Limb (tissue), 2 donors: ENCODE measurements around the gene ARHGAP25.
A peak's percentile ranks its signal among the peaks of the same experiment; 100 is the strongest.

ENCODE experiments used
- DNase-seq, 2 donors: peaks; one replicate each; pipeline ENCODE4 v3.0.0-alpha.2; 2016; ENCODE audit errors: extremely low spot score in 2 of 2

ARHGAP25 gene

GRCh38 chr2:68734688-68735525 lies at the start of gene ARHGAP25:
TSS of gene ARHGAP25 (plus strand) at chr2:68734811. CDS start at chr2:68735200, 389 bp downstream.
- DNase-seq = no peak

- no peak for DNase-seq
These were observed 48.4 kb upstream of the ARHGAP25 start for GRCh38 chr2:68686178-68686577.

DNA sequence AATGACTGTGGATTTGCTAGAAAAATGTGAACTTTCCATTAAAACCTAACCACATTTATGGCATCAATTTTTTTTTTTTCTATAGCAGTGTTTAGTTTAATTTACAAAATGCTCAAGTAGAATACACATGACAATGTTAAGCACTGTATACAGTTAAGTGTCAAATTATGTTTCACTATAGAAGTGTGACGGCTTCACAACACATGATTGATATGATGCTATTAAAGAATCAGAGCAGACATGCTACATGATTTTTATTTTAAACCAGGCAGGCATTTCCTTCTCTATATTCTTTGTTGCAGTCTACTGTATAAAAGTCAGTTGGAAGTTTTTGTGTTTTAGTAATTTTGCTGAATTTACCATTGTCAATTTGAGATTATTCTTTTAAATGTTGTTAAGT lies 47.6 kb upstream of the ARHGAP25 start:
- DNase-seq = no peak

- no peak for DNase-seq
These were observed 44.8 kb upstream of the ARHGAP25 start for GRCh38 chr2:68689553-68690537.

DNA sequence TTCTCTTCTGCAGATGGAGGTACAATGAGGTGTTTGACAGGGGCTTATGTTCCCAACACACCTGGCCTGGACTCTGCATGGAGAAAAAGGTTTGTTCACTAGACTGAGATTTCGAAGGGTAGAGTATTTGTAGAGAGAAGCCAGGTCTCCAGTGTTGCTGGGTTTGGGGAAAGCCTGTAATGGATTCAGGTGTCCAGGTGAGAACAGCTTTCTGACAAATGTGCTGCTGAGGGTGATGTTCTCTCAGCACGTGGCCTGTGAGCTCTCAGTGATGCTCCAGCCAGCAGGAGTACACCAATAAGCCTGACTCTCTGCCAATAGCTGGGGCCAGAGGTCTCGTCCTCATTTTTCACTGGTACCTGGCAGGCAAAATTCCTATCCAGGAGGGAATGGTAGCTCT lies 43.8 kb upstream of the ARHGAP25 start:
- DNase-seq = no peak

DNA sequence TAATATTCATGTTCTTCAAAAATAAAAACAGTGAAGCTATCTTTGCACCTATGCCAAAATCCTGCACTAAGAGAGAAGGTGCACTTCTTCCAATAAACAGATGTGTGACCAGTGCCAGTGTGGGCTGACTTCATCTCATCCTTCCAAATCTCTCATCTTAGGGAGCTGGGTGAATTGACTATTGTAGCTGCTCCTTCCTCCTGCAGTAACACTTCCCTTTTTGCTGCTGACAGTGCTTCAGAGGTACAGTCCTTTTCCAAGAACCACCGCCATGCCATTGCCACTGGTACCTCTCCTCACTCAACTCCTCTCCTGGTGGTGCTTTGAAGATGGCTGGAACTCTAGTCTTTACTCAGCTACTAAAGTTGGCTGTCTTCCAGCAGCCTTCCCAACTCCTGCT lies 42.1 kb upstream of the ARHGAP25 start:
- no peak for DNase-seq

GRCh38 chr2:68693951-68694350 lies 40.7 kb upstream of the ARHGAP25 start:
- no peak for DNase-seq

DNA sequence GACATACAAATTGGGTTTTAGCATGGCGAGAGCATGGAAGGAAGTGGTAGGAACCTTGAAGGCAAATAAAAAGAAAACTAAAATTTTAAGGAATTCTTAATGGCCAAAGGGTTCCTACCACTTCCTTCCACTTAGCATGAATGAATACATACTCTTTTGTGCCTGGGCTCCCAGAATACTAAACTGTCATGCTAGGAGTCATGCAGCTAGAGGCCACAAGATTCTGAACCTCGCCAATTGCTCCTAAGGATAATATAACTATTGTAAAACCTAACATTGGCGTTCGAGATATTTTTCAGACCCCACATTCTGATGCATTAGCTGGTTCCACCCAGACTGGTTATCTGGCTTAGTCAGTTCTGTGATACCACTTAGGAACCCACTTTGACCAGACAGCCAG lies 38.6 kb upstream of the ARHGAP25 start:
- DNase-seq = no peak

GRCh38 chr2:68696554-68696953 lies 38.1 kb upstream of the ARHGAP25 start:
- DNase-seq = no peak

DNA sequence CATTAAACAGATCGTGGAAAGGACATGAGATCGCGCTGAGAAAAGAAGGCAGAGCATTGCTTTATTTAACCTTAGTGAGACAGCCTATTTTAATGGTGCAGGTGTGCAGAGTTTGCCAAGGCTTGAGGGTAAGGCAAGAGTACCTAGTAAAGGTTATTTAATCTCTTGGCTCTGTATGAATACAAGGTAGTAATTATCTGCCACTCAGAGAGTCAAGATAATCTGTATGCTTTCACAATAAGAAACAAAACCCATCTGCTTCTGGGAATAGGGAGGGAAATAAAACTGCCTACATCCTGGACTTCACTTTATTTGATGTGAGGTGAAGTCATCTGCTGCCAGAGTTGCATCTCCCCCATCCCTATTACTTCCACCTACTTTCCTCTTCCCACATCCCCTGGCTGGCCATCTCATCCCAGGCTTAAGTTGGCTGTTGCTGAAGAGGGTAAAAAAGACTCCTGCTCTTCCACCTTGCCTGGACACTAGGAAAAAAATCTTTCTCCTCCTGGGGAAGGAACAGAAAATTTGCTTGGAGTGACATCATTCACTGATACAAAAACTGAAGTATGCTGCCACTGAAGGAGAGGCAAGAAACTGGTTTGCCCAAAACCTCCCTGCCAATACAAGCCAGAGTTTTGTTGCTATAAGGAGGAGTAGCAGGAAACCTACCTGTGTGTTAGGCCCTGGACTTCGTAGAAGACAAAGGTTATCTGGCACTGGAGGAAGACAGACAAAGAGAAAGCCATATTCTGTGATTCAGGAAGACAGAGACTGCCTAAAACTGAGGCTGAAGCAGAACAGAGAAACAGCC lies 35.8 kb upstream of the ARHGAP25 start:
- DNase-seq = no peak

GRCh38 chr2:68700560-68700959 lies 34.1 kb upstream of the ARHGAP25 start:
- DNase-seq = no peak

DNA sequence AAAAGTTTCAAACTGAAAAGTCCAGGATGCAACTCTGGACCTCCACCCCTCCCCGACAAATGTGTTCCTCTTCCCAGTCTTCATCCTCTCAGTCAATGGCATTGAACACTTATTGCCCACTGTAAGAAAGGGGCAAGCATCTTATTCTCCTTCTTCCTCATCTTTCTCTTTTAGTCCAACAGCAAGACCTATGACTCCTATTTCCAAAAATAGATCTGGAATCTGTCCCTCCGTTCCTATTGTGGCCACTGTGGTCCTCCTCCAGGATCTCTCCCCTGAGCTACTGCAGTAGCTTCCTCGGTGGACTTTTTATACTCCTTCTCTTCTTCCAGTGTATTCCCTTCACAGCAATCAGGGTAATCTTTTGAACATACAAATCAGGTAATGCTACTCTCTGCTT lies 28.0 kb upstream of the ARHGAP25 start:
- no peak for DNase-seq

DNA sequence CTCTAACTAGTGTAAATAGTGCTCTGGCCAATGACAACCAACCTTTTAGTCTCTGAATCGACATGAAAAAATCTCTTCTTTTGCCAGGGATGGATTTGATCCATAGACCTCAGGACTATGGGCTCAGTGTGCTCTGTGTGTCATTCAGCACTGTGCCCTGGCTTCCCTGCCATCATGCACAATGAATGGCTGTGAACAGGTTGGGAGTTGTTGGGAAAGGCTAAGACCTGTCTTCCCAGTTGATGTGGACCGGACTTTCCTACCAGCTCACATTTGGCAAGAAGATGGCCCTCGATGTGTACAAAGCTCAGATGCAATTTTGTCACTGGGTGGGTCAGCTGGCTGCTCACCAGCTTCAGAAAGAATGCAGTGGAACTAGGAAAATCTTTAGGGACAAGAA lies 26.0 kb upstream of the ARHGAP25 start:
- DNase-seq = no peak

DNA sequence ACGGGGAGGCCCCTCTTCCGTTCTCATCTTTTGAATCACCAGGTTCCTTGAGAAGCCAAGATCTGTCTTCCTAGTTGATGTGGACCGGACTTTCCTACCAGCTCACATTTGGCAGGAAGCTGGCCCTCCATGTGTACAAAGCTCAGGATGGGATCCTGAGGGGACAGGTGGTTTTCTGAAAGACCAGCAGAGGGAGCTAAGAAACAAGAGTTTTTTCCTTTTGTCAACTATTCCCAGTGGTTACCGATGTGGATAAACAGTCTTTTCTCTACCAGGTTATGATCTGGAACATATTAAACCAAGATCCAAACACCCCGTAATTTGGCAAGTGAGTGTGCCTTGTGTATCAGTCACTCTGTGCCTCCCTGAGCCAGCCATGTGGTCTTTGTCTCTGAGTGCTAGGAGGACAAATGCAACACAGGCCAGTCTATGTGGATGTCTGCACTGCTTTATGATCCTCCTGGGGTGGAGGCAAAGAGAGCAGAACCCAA lies 25.1 kb upstream of the ARHGAP25 start:
- DNase-seq = peak in 1 of 2 donors; percentile 46

- no peak for DNase-seq
These were observed 24.3 kb upstream of the ARHGAP25 start for GRCh38 chr2:68710336-68710735.

DNA sequence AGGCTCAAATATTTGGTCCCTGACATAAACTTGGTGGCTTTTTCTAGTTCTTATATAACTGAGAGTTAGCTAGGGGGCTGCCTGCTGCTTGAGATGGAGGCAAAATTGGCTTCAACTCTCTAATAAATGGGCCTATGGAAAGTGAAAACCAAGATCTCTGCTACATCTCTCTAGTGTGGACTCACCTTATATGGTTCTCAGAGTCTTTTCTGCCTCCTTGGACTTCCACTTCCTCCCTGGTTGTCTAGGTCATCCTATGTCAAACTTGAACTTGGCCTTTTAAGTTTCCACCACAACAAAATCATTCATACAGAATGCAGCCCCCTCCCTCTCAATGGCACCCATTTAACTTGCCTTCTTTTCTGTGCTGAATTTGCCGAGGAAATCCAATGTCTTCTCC lies 23.9 kb upstream of the ARHGAP25 start:
- no peak for DNase-seq

DNA sequence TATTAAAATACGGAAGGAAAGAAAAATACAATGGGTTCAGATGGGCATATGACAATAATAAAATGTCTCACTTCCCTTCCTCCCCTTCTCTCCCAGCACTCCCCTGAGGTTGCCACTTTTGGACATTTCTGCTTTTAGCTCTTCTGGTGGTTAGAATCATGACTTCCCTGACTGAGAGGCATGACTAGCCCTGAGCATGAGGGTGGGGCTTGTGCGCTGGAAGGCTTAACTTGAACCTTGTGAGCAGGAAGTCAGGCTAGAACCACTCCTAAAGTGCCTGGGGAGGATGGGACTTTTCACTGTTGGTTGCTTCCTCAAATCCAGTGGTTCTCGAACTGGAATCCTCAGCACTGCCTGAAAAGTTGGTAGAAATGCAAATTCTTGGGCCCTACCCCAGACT lies 19.7 kb upstream of the ARHGAP25 start:
- no peak for DNase-seq

GRCh38 chr2:68715353-68716041 lies 19.1 kb upstream of the ARHGAP25 start:
- peak in 1 of 2 donors; percentile 48 for DNase-seq

DNA sequence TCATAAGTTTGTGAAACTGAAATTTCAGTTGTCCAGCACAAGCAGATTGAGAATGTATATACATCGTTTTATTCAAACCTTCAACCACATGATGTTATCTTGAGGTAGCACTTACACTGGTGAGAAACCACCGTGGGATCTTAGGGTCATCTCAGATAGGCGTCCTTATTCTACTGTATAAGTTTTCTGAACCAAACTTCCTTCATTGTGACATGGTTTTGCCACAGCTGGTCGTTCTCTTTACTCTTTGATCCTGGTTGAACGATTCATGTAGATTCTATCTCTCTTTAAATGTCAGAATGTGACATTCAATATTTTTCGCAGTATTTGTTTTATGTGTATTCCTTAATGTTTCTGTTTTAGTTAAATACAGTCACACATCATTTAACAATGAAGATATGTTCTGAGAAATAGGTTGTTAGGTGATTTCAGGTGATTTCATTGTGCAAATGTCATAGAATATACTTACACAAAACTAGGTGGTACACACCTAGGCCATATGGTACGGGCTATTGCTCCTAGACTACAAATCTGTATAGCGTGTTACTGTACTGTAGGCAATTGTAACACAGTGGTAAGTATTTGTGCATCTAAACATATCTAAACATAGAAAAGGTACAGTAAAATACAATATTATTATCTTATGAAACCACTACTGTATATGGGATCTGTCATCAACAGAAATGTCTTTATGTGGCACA lies 17.9 kb upstream of the ARHGAP25 start:
- DNase-seq = no peak

DNA sequence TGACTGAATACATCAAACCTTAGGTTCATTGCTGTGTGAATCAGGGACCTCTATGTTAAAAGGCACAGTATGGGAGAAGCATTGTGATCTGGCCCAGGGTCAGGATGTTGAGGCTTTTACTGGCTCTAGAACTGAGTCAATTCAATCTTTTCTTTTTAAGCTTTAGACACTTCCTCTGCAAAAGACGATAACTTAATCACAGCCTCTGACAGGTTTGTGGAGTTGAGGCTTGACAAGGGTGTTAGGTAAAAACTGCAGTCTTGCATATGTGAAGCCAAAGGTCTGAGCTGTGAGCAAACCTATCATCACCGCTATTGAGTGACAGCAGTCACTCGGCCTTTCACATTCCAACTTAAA lies 17.3 kb upstream of the ARHGAP25 start:
- DNase-seq = no peak
